OCI-M1 (cell line): ENCODE results near the gene GORAB.
A peak's percentile ranks its signal among the peaks of the same experiment; 100 is the strongest.

Experiments used
- DNase-seq: peaks from one replicate; lab custom pipeline; 2025; lab: John Stamatoyannopoulos, UW

The GORAB gene

GRCh38 chr1:170592591-170593111 lies 60.7 kb downstream of the GORAB start:
- no peak for DNase-seq

GRCh38 chr1:170593173-170594011 lies 61.4 kb downstream of the GORAB start:
- peak; percentile 39 for DNase-seq

- DNase-seq = no peak
These were observed 62.2 kb downstream of the GORAB start for GRCh38 chr1:170594066-170594626.

GRCh38 chr1:170596701-170597100 lies 64.7 kb downstream of the GORAB start:
- no peak for DNase-seq

DNA sequence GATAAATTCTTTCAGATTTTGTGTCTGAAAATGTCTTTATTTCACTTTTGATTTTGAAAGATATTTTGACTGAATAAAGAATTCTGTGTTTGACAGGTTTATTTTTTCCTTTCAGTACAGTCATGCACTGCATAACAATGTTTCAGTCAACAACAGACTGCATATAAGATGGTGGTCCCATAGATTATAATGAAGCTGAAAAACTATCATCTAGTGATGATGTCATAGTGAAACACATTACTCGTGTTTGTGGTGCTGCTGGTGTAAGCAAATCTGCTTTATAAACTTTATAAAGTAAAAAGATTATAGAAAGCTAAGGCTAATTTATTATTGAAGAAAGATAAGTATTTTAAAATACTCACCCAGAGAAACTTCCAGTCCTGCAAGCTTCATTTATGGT lies 66.7 kb downstream of the GORAB start:
- no peak for DNase-seq

DNA sequence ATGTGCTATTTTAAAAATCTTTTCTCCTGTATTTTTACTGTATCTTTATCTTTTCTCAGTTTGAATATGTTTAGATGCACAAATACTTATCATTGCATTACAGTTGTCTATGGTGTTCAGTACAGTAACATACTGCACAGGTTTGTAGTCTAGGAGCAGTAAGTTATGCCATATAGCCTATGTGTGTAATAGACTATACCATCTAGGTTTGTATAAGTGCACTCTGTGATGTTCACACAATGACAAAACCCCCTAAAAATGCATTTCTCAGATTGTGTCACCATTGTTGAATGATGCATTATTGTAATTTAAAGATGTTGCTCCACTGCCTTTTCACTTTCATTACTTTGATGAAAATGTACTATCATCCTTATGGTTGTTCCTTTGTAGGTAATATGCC lies 67.1 kb downstream of the GORAB start:
- DNase-seq = no peak

DNA sequence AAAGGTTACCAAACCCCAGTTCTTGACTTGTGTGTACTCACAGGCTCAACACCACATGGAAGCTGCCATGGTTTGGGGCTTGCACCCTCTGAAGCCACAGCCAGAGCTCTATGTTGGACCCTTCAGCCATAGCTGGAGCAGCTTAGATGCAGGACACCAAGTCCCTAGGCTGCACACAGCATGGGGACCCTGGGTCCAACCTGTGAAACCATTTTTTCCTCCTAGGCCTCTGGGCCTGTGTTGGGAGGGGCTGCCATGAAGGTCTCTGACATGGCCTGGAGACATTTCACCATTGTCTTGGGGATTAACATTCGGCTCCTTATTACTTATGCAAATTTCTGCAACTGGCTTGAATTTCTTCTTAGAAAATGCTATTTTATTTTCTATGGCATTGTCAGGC lies 69.9 kb downstream of the GORAB start:
- DNase-seq = no peak
